SK-N-SH (cell line): ENCODE data around the gene ABHD3. TPM values are rescaled to one million over a fixed set of nuclear protein-coding genes. Genes with fewer than 3 reads are reported as not detected.

Experiments used
- CTCF ChIA-PET: fragments of 300-600, 350-600 bp; formaldehyde crosslinking; extraction: SDS; loops from one replicate; lab custom pipeline; 2021; lab: Yijun Ruan, JAX
- POLR2A ChIA-PET: fragments of 350-600 bp; sonication (Branson Sonifier 250); formaldehyde crosslinking; extraction: SDS; loops from one replicate; lab custom pipeline; 2020; ENCODE audit warnings: antibody characterized with exemption, inconsistent platforms; lab: Yijun Ruan, JAX
- DNase-seq: peaks from one replicate; pipeline ENCODE4 v3.0.0; 2012
- H2AFZ ChIP-seq: fragments of 200-600 bp; sonication (generic); 2 replicates; pipeline ENCODE4 v1.8.1; 2016; ENCODE audit warnings: antibody characterized with exemption, mild to moderate bottlenecking, low read depth
- H3F3A ChIP-seq: fragments of 200-600 bp; sonication (generic); replicated peaks from 2 replicates; pipeline ENCODE3; 2016; ENCODE audit warnings: antibody characterized with exemption, mild to moderate bottlenecking; ENCODE audit not compliant: insufficient read depth
- H3K27ac ChIP-seq, 2 experiments: fragments of 200-500 bp in 1 of 2; fragments of 200-600 bp in 1 of 2; sonication (Bioruptor generic) in 1 of 2; sonication (generic), shearing (Covaris generic) in 1 of 2; 2 replicates each; pipeline versions ENCODE4 v1.5.1 to v1.6.1; 2014 to 2016; ENCODE audit warnings: low read depth in 2 of 2, inconsistent platforms in 1 of 2, low read length in 1 of 2, mild to moderate bottlenecking in 1 of 2, mixed read lengths in 1 of 2
- H3K27me3 ChIP-seq: fragments of 200-600 bp; sonication (generic), shearing (Covaris generic); 2 replicates; pipeline ENCODE4 v1.6.1; 2016; ENCODE audit warnings: mixed run types; ENCODE audit not compliant: insufficient read depth
- H3K36me3 ChIP-seq, 2 experiments: fragments of 200-500 bp in 1 of 2; fragments of 200-600 bp in 1 of 2; sonication (Bioruptor generic) in 1 of 2; sonication (generic) in 1 of 2; replicated peaks in 1 of 2; 2 replicates each; pipeline versions ENCODE3 to v1.5.1; 2014 to 2016; ENCODE audit warnings: low read length in 1 of 2, mild to moderate bottlenecking in 1 of 2; ENCODE audit not compliant: insufficient read depth in 2 of 2, control insufficient read depth in 1 of 2
- H3K4me1 ChIP-seq, 2 experiments: fragments of 200-500 bp in 1 of 2; fragments of 200-600 bp in 1 of 2; sonication (Bioruptor generic) in 1 of 2; sonication (generic), shearing (Covaris generic) in 1 of 2; 2 replicates each; pipeline versions ENCODE4 v1.5.1 to v1.6.1; 2014 to 2016; ENCODE audit warnings: low read depth in 1 of 2, low read length in 1 of 2, mixed run types in 1 of 2; ENCODE audit not compliant: insufficient read depth in 2 of 2, control insufficient read depth in 1 of 2
- H3K4me2 ChIP-seq: fragments of 200-600 bp; sonication (generic), shearing (Covaris generic); 2 replicates; pipeline ENCODE4 v1.6.1; 2017; ENCODE audit warnings: mixed run types
- H3K4me3 ChIP-seq, 2 experiments: fragments of 200-500 bp in 1 of 2; fragments of 200-600 bp in 1 of 2; sonication (Bioruptor generic) in 1 of 2; sonication (generic), shearing (Covaris generic) in 1 of 2; 2 replicates each; pipeline versions ENCODE4 v1.5.1 to v1.8.1; 2014 to 2016; ENCODE audit warnings: low read depth in 2 of 2, inconsistent platforms in 1 of 2, low read length in 1 of 2, mild to moderate bottlenecking in 1 of 2, mixed read lengths in 1 of 2, moderate library complexity in 1 of 2
- H3K79me2 ChIP-seq: fragments of 200-600 bp; sonication (generic); 2 replicates; pipeline ENCODE4 v1.8.1; 2017; ENCODE audit warnings: mild to moderate bottlenecking; ENCODE audit not compliant: insufficient read depth
- H3K9ac ChIP-seq: fragments of 200-600 bp; sonication (generic); 2 replicates; pipeline ENCODE4 v1.6.1; 2017; ENCODE audit warnings: mixed run types
- H3K9me2 ChIP-seq: fragments of 200-600 bp; sonication (generic); 2 replicates; pipeline ENCODE4 v1.6.1; 2017; ENCODE audit warnings: mixed run types
- H3K9me3 ChIP-seq: fragments of 200-600 bp; sonication (generic); 2 replicates; pipeline ENCODE4 v1.6.1; 2017; ENCODE audit warnings: mixed run types, mild to moderate bottlenecking, moderate library complexity
- H4K20me1 ChIP-seq: fragments of 200-600 bp; sonication (generic); 2 replicates; pipeline ENCODE4 v1.6.1; 2017; ENCODE audit warnings: mild to moderate bottlenecking, mixed run types; ENCODE audit not compliant: insufficient read depth
- EP300 ChIP-seq, 2 experiments: IDR thresholded peaks; 2 replicates each; pipeline versions ENCODE4 v1.4.0 to v1.6.1; 2012; ENCODE audit warnings: borderline replicate concordance in 1 of 2, low read depth in 1 of 2, low read length in 1 of 2
- FOSL2 ChIP-seq: IDR thresholded peaks from 2 replicates; pipeline ENCODE4 v1.4.0; 2012; ENCODE audit warnings: low read depth, mild to moderate bottlenecking, moderate library complexity, borderline replicate concordance
- FOXJ3 ChIP-seq: sonication (generic); formaldehyde crosslinking; IDR thresholded peaks from 2 replicates; pipeline ENCODE4 v1.5.1; 2020; ENCODE audit warnings: mild to moderate bottlenecking, missing genetic modification reagents
- MAX ChIP-seq: IDR thresholded peaks from 2 replicates; pipeline ENCODE4 v1.4.0; 2012; ENCODE audit warnings: low read depth
- NFIC ChIP-seq: IDR thresholded peaks from 2 replicates; pipeline ENCODE4 v1.4.0; 2012; ENCODE audit warnings: borderline replicate concordance
- PBX3 ChIP-seq: IDR thresholded peaks from 2 replicates; pipeline ENCODE4; 2012
- REST ChIP-seq: IDR thresholded peaks from 2 replicates; pipeline ENCODE4 v1.6.1; 2012; ENCODE audit warnings: mild to moderate bottlenecking, low read depth, low read length, moderate library complexity
- SIN3A ChIP-seq: IDR thresholded peaks from 2 replicates; pipeline ENCODE4 v1.6.1; 2012; ENCODE audit warnings: low read depth, mild to moderate bottlenecking, low read length, moderate library complexity, borderline replicate concordance
- TAF1 ChIP-seq: IDR thresholded peaks from 2 replicates; pipeline ENCODE4 v1.6.1; 2012; ENCODE audit warnings: low read depth, mild to moderate bottlenecking, low read length, moderate library complexity, borderline replicate concordance
- YY1 ChIP-seq: IDR thresholded peaks from 2 replicates; pipeline ENCODE4 v1.4.0; 2012; ENCODE audit warnings: low read depth, mild to moderate bottlenecking
- whole genome bisulfite sequencing: methylation state at CpG from one replicate; pipeline ENCODE4 v1.1.6; 2017; ENCODE audit warnings: low lambda C conversion rate; 5-methylcytosine and 5-hydroxymethylcytosine counted together
- polyA plus RNA-seq, 3 experiments: library from polyadenylated mRNA; depleted of rRNA; stranded (reverse); fragments of >200 nt; gene quantifications; 2 replicates each; pipeline ENCODE4 v1.2.3, GENCODE V29; 2012

The ABHD3 gene
- polyA plus RNA-seq, 1 of the 3 experiments (the other 2 are of a cell fraction): 4.3 TPM

GRCh38 chr18:21745231-21745630, 40.7 kb upstream of the ABHD3 start:
- peaks cover 12 to 13% of the 10 kb centered on the region in 2 experiments; a peak in 3 of 4 replicates for H3K4me1 ChIP-seq
- CTCF ChIA-PET: no interaction called here

GRCh38 chr18:21743166-21743832, 38.7 kb upstream of the ABHD3 start:
- no peak overlapping the region for H3K9ac ChIP-seq
- H3K4me1 ChIP-seq: peaks cover 12% of the 10 kb centered on the region in 2 experiments; a peak in 3 of 4 replicates
- H4K20me1 ChIP-seq: peaks cover 56% of the 10 kb centered on the region
- H3K79me2 ChIP-seq: peaks cover 66% of the 10 kb centered on the region
- no peak for TF ChIP-seq PBX3
- H2AFZ ChIP-seq: no peak overlapping the region
- POLR2A ChIA-PET: interaction anchor here (0.6 to 3.2 kb wide), 2 partner anchors 39 to 108 kb away, joined by 3 to 17 read pairs; partner anchors contain the start of gene ABHD3
- H3K27ac ChIP-seq: no peak overlapping the region
- H3K27me3 ChIP-seq: no peaks in the 10 kb centered on the region
- H3K4me3 ChIP-seq: no peak overlapping the region
- no peaks in the 10 kb centered on the region for H3K9me2 ChIP-seq
- H3K4me2 ChIP-seq: peak overlapping the region; percentile 95
- H3F3A ChIP-seq: peaks cover 4% of the 10 kb centered on the region
- WGBS: 90% methylated on average over 7 of the region's 7 CpGs
- no peaks in the 10 kb centered on the region for H3K9me3 ChIP-seq
- CTCF ChIA-PET: interaction anchor here (0.7 to 2.6 kb wide), 2 partner anchors 12 to 143 kb away, joined by 3 to 10 read pairs; partner anchors contain the start of gene ESCO1
- peaks cover 0 to 4% of the 10 kb centered on the region in 2 experiments for H3K36me3 ChIP-seq
- DNase-seq: no peak

More at GRCh38 chr18:21745231-21745630, 40.7 kb upstream of the ABHD3 start:
- H3K9me2 ChIP-seq: no peaks in the 10 kb centered on the region
- DNase-seq: no peak
- TF ChIP-seq YY1 (no peak), TAF1 (no peak), SIN3A (no peak), FOXJ3 (CRISPR knock-in tag) (no peak), REST (no peak), NFIC (no peak), MAX (no peak), FOSL2 (no peak), EP300 (IDR thresholded peaks at IDR 0.05; ENCODE audit: borderline replicate concordance in 1 of 2, low read depth in 1 of 2, low read length in 1 of 2) (no peak)
- TF ChIP-seq, all 33 proteins: peak for 0
- Histone ChIP-seq H3K4me2 (no peak overlapping the region), H3K27me3 (no peaks in the 10 kb centered on the region), H3K4me3 (no peak overlapping the region), H3K79me2 (peaks cover 85% of the 10 kb centered on the region), H3F3A (peaks cover 4% of the 10 kb centered on the region), H3K36me3 (peaks cover 0 to 4% of the 10 kb centered on the region in 2 experiments), H3K27ac (no peak overlapping the region), H3K9ac (no peak overlapping the region), H4K20me1 (peaks cover 64% of the 10 kb centered on the region), H2AFZ (no peak overlapping the region), H3K9me3 (no peaks in the 10 kb centered on the region)
- POLR2A ChIA-PET: no interaction called here
- WGBS: 94% methylated on average over 5 of the region's 5 CpGs
